Amygdala (tissue), 56 donors: Measurements from ENCODE around the gene C17orf113.

Source experiments
- DNase-seq, 56 donors: peaks; one replicate each; lab custom pipeline; 2025; lab: John Stamatoyannopoulos, UW

C17orf113 gene

GRCh38 chr17:42050393-42051012 is at the start of gene C17orf113:
C17orf113 (minus strand) TSS chr17:42050601; CDS start chr17:42043376, 7,225 bp downstream.
- DNase-seq = peak in 42 of 56 donors; percentile 3 to 64 (median 28)

- no peak for DNase-seq
These were observed 48.5 kb upstream of the C17orf113 start for GRCh38 chr17:42098730-42099399.

- no peak for DNase-seq
These were observed 47.6 kb upstream of the C17orf113 start, which contains the start of gene ZNF385C for GRCh38 chr17:42097691-42098631. ZNF385C (minus strand) TSS chr17:42098473; CDS start chr17:42063056, 35,417 bp downstream.

DNA sequence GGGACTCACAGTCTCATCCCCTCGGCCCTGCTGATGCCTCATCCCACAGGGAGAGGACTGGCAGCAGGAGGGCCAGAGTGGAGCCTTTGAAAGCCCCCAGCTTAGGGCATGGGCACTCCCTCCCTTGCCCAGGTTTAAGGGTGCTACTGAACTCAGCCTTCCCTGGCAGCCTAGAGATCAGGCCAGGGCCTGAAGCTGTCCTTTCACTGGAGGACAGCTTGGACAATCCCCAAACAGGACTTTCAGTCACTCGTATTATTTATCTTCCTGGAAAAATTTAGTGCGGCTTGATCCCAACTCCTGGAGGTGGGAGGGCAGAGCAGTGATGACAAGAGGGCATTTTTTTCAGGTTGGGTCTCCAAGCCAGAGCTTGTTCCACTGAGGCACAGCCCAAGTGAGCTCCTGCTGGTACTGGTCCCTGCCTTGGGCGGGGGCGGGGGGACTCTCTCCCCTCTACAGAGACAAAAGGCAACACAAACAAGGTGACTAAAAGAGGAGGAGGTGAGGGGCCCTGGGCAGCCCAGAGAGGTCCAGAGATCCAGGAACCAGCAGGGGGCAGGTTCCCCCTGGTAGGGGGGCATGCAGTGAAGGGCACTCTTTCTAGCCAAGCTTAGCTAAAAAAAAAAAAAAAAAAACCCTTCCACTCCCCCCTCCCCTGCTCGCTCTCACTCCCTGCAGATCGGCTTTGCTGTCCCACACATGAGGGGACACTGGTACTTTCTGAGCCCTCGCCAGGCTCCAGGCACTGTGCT is 46.1 kb upstream of the C17orf113 start:
- DNase-seq = no peak

DNA sequence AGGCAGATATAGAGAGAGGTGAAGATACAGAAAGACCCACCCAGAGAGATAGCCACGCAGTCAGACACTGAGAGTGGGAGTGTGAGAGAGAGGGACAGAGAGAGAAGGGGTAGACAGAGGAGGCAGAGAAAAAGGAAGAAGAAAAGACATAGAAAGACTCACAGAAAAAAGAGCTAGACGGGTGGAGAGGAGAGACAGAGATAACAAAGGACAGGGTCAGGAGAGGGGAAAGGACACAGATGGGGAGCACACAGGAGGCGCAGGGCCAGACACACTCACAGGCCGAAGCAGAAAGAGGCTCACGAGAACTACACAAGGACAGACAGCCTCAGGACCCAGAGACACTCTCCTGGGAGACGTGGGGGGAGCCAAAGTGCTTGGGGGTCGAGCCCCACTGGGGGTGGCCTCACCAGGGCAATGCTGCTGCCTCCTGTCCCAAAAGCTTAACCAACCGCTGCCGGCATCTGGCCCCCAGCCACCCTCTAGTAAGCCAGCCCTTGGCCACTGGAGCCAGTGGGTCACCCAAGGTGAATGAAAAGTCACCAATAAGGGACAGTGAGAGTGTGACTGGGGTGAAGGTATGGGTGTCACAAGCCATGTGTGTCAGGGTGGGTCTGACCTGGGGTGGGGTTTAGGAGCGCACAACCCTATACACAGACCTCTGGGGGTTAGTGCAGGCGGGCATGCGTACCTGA is 44.1 kb upstream of the C17orf113 start:
- no peak for DNase-seq

GRCh38 chr17:42092939-42093338 is 42.5 kb upstream of the C17orf113 start:
- DNase-seq = no peak

DNA sequence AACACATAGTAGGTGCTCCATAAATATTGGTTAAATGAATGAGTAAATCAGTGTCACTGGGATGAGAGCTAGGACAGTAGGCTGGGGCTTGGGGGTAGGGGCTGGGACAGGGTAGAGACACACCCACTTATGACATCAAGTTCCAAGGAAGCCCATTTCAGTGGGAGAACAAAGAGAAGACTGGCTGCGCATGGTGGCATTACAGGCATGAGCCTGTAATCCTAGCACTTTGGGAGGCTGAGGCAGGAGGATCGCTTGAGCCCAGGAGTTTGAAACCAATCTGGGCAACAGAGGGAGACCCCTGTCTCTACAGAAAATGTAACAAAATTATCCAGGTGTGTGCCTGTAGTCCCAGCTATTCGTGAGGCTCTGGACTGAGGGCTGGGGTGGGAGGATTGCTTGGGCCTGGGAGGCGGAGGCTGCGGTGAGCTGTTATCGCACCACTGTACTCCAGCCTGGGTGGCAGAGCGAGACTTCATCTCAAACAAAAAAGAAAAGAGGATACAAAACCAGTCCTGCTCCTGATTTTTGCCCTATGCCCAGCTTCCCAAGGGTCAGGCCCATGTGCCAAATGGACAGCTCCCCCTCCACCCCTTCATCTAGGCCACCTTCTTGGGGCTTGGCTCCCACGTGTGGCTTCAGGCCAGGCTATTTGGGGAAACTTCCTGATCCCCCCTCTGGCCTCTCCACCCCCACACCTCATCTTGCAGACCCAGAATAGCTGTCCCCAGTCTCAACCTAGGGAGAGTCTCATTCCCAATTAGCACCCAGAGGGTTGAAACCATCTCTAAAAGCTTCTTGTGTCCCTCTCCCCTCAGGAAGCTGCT is 40.8 kb upstream of the C17orf113 start:
- DNase-seq = no peak

DNA sequence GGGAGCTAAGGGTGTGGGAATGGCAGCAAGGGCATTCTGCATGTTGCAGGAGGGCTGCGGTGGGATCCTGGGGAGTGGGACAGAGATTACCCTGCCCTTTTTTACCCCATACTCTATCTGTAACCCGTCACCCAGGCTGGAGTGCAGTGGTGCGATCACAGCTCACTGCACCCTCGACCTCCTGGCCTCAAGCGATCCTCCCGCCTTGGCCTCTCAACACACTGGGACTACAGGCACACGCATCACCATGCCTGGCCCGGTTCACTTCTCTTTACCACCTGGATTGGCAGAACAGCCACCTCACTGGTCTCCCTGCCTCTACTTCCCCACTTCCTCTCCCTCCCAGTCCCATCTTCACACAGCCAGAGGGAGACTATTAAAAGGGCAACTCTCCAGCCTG is 38.3 kb upstream of the C17orf113 start:
- no peak for DNase-seq

DNA sequence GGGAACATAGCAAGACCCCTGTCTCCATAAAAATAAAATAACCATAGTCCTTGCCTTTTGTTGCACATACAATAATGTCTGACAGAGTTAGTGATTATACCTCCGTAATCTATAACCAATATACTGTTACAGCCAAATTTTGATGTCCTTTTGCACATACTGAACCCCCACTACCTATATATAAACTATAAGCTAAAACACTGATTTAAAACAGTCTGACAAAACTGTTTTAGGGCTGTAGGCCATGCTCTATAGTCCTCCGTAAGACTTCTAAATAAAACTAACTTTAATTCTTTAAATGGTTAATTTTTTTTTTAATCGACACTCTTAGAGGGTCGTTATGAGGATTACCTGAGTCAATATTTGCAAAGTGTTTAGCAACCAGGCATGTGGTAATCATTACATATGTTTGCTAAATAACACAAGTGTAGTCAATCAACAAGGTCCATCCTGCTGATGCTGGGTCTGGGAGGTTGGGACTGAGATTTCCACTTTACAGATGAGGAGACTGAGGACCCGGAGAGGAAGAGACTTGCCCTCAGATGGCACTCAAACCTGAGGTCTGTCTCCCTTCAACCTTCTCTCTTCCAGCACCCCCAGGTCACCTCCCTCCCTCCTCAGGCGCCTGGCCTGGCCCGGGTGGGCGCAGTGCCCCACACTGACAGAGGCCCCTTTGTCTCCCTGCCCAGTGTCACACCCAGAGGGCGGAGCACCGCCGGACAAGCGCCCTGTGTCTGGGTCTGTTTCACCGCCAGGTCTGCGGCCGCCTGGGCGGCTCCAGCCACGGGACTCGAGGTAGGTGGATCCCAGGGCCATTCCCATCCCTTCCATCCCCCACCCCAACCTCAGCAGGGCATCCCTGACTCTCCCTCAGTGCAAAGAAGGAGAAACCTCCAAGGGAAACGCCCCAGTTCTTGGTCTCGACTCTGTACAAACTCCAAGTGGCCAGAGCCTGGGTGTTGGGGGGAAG is 37.6 kb upstream of the C17orf113 start:
- peak in 31 of 56 donors; percentile 2 to 65 (median 32) for DNase-seq

DNA sequence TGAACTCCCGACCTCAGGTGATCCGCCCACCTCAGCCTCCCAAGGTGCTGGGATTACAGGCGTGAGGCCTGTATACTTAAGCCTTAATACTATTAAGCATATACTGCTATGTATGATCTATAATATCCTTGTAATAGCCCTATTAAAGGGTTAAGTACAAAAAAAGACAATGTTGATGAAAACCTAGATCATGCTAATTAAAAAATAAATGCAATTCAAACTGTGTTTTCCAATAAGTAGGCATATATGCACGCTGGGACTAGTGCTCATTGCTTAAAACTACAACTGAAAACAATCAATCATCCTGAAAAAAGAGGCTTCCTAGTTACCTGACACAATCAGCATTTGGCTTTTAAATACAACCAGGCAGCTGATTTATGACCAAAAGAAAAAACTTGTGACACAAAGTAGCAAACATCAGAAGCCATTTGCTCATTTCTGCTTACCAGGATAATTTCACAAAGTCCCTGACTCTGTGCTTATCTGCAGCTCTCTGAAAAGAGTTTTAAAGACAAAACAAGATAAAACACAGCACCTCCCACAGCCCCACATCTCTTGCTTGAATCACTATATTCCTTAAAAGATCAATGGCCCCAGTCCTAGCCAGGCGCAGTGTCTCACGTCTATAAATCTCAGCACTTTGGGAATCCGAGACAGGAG is 36.8 kb upstream of the C17orf113 start:
- DNase-seq = no peak

DNA sequence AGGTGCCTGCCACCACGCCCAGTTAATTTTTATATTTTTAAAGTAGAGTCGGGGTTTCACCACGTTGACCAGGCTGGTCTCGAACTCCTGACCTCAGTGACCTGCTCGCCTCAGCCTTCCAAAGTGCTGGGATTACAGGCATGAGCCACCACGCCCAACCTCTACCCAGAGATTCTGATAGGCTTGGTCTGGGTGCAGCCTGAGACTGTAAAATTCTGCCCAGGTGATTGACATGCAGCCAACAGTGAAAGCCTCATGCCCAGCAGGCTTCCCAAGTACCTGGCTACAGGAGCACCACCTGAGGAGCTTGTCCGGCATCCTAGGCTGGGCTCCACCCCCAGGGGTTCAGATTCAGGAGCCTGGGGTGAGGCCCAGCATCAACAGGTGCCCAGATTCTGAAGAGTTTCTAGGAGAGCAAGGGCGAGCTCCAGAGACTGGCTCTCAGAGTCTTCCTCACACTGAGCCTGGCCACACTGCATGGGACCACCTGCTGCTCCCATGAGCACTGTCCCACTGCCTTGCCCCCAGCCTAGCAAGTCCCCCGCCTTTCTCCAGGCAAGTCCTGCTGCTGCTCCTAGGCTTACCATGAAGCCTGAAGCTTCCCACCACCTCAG is 31.2 kb upstream of the C17orf113 start:
- DNase-seq = no peak

- DNase-seq = no peak
These were observed 29.1 kb upstream of the C17orf113 start for GRCh38 chr17:42079541-42079940.

DNA sequence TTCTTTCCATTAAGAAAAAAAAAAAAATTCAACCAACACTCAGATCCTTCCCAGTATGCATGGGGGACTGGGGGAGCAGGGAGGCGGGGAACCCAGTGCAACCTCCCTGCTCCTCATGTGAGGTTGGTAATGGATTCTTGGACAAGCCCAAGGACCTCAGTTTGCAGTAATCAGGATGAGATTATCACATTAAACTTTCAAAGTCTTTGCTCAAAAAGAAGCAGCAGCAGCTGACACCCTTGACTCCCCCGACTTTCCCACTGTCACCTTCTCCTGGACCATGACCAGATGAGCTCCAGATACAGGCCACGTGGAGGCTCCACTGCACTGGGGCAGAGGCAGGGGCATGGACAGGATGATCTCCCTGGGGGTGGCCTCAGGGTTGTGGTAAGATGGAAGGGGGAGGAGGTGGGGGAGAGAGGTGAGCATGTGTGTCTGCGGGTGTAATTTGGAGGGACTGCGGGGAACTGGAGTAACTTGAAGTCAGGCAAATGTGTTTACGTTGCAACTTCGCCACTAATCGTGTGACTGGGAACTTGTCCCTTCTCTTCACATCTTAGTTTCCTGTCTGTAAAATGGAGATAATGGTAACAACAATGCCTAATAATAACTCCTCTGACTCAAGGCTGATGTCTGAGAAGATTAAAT is 28.1 kb upstream of the C17orf113 start:
- no peak for DNase-seq

DNA sequence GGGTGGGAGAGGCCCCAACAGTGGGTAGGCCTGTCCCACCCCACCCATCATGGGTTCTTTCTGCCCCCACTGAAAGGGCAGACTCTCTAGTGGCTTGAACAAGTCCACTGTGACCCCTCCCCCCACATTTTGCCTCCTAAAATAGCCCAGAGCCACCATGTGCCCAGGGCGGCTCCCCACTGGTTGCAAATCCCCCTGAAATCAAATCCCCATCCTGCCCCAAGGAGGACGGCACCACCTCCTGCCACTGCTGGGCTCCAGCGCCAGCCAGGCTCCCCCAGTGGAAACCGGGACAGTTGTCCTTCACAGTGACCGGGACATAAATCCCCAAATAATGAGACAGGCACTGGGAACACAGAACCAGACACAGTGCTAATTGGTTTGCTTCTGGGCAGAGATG is 27.4 kb upstream of the C17orf113 start:
- no peak for DNase-seq

DNA sequence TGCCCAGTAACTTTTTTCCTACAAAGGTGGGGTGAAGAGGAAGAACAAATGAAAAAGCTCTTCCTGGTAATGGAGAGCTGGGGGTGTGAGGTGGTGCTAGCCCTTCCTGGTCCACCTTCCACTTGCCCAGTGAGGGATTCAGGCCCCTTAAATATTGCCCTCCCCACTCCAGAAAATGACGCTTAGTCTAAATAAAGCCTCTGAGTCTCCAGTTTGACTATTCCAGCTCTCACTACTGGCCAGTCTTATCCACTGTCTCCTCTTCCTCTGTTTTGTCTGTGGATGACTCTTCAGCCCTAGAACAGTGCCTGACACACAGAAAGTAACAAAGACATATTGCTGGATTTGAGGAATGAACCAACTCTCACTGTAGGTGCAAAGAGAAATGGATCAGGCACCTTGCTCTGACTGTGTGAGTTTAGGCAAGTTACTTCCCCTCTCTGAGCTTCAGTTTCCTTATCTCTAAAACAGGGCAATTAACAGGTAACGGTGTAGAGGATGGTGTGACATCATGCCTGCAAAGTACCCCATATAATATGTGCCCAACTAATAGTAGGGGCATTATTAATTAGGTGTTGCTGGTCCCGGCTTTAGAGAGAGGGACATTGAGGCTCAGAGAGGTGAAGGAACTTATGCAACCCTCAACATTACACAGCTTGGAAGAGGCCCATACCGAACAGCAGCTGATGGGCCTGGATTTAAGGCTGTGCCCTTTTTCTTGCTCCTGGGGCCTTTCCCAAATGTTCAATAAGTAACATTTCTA is 26.6 kb upstream of the C17orf113 start:
- no peak for DNase-seq
